ENCODE data around the gene GDPD1. TPM values are rescaled to one million over a fixed set of nuclear protein-coding genes. Genes with fewer than 3 reads are reported as not detected.

Gene GDPD1
- total RNA-seq (2022; extraction: Qiagen RNA extraction), result 0.37 to 0.77 TPM (median 0.48 TPM) in 5 replicates

GRCh38 chr17:59220328-59221158 lies at the start of gene GDPD1:
TSS of gene GDPD1 (plus strand) at chr17:59220511. CDS start at chr17:59220610, 99 bp downstream.

Other genes with a start within 250 kb of the GDPD1 start
- 18.5 to 25.5 TPM (median 21.4 TPM) in 5 replicates for gene TRIM37, start 113.6 kb upstream of the GDPD1 start, total RNA-seq (2022; extraction: Qiagen RNA extraction)
- 86.0 to 161 TPM (median 89.5 TPM) in 5 replicates for gene SKA2, start 65.3 kb upstream of the GDPD1 start, total RNA-seq (2022; extraction: Qiagen RNA extraction)
- gene PRR11, start 64.8 kb upstream of the GDPD1 start, total RNA-seq (2022; extraction: Qiagen RNA extraction), result 44.1 to 58.6 TPM (median 52.5 TPM) in 5 replicates
- 25.0 to 32.7 TPM (median 26.1 TPM) in 5 replicates for gene SMG8, start 10.5 kb upstream of the GDPD1 start, total RNA-seq (2022; extraction: Qiagen RNA extraction)
- 1.5 to 2.8 TPM (median 2.6 TPM) in 5 replicates for gene YPEL2, start 111.1 kb downstream of the GDPD1 start, total RNA-seq (2022; extraction: Qiagen RNA extraction)

Data from A549 treated with AZD2906 at 1 μM for 4 hours (cell line).